GM21390 (cell line): ENCODE measurements around the gene CCL24.
A peak's percentile ranks its signal among the peaks of the same experiment; 100 is the strongest.
"Not testable (repeated sequence)": the region's sequence is repeated elsewhere in the genome, so short reads cannot be mapped to it uniquely, and the experiment has no call there.

Source experiments
- ATAC-seq: cut with Tn5 transposase; IDR thresholded peaks from one replicate; pipeline ENCODE4 v1.9.1; 2021; ENCODE audit not compliant: unreplicated experiment

The CCL24 gene

GRCh38 chr7:75813781-75814236 lies at the start of gene CCL24:
Gene CCL24, minus strand, starts transcription at chr7:75813806. Its CDS starts 91 bp downstream, at chr7:75813715.
- ATAC-seq = no peak

DNA sequence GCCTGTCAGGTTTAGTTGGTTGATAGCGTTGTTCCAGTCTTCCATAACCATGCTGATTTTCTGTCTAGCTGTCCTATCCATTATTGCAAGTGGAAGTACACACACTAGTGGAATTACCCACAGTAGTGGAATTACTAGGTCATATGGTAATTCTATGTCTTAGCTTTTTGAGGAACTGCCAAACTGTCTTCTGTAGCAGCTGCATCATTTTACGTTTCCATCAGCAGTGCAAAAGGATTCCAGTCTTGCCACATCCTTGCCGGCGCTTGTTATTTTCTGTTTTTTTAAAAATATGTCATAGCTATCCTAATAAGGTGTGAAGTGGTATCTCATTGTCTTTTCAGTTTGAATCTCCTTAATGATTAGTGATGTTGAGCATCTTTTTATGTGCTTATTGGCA lies 48.0 kb upstream of the CCL24 start:
- ATAC-seq = no peak

GRCh38 chr7:75858410-75858809 lies 44.8 kb upstream of the CCL24 start:
- no peak for ATAC-seq

- no peak for ATAC-seq
These were observed 42.9 kb upstream of the CCL24 start for GRCh38 chr7:75856536-75856935.

DNA sequence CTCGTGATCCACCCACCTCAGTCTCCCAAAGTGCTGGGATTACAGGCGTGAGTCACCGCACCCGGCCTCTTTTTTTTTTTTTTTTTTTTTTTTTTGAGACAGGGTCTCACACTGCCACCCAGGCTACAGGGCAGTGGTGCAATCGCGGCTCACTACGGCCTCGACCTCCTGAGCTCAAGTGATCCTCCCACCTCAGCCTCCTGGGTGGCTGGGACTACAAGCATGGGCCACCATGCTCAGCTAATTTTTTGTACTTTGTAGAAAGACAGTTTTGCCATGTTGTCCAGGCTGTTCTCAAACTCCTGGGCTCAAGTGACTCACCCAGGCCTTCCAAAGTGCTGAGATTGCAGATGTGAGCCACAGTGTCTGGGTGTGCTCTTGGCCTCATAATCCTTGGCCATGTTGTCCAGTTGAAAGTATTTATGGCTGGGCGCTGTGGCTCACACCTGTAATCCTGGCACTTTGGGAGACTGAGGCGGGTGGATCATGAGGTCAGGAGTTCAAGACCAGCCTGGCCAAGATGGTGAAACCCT lies 41.3 kb upstream of the CCL24 start:
- ATAC-seq = not testable (repeated sequence)

GRCh38 chr7:75854233-75854632 lies 40.6 kb upstream of the CCL24 start:
- ATAC-seq = no peak

- no peak for ATAC-seq
These were observed 36.6 kb upstream of the CCL24 start for GRCh38 chr7:75850235-75850634.

- ATAC-seq = no peak
These were observed 36.0 kb upstream of the CCL24 start for GRCh38 chr7:75849573-75849972.

GRCh38 chr7:75847707-75848106 lies 34.1 kb upstream of the CCL24 start:
- ATAC-seq = no peak

GRCh38 chr7:75845132-75845531 lies 31.5 kb upstream of the CCL24 start:
- not testable (repeated sequence) for ATAC-seq

GRCh38 chr7:75844158-75844557 lies 30.6 kb upstream of the CCL24 start:
- no peak for ATAC-seq

DNA sequence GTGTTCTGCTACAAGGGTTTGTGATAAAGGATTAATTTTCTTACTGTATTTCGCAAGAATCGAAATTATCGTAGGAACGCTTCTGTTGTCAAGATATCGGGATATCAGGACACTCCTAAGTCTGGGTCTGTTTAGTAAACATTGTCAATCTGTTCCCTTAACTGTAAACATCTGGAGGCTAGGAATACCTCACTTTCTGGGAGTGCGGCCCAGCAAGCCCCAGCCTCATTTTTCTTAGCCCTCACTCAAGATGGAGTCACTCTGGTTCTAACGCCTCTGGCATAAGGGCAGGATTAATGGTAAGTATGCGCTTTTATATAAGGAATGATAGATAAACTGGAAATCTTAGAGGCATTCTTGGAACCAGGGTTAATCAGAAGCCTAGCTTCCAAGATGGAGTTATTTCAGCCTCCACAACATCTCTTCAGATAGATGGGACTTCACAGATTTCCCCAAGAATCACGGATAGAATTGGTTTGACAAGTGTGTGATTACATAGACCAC lies 30.1 kb upstream of the CCL24 start:
- no peak for ATAC-seq

GRCh38 chr7:75842836-75843446 lies 29.3 kb upstream of the CCL24 start:
- ATAC-seq = peak; percentile 90

GRCh38 chr7:75840029-75840428 lies 26.4 kb upstream of the CCL24 start:
- no peak for ATAC-seq

DNA sequence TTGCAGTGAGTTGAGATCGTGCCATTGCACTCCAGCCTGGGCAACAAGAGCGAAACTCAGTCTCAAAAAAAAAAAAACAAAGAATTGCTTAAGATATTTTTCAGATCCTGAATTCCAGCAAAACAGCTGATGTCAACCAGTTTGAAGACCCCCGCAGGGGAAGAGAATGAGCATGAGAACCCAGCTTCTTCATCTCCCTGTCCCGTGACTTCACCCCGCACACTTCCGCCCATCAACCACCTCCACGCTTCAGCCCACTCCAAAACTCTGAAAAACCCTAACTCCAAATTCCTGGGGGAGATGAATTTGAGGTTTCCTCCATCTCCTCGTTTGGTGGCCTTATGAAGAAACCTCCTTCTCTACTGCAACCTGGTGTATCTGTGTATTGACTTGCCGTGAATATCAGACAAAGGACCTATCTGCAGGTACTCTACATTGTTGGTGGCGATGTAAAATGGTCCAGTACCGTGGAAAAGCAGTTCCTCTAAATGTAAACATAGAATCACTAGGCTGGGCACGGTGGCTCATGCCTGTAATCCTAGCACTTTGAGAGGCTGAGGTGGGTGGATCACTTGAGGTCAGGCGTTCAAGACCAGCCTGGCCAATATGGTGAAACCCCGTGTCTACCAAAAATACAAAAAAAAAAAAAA lies 24.8 kb upstream of the CCL24 start:
- not testable (repeated sequence) for ATAC-seq

- no peak for ATAC-seq
These were observed 23.2 kb upstream of the CCL24 start for GRCh38 chr7:75836798-75837197.

DNA sequence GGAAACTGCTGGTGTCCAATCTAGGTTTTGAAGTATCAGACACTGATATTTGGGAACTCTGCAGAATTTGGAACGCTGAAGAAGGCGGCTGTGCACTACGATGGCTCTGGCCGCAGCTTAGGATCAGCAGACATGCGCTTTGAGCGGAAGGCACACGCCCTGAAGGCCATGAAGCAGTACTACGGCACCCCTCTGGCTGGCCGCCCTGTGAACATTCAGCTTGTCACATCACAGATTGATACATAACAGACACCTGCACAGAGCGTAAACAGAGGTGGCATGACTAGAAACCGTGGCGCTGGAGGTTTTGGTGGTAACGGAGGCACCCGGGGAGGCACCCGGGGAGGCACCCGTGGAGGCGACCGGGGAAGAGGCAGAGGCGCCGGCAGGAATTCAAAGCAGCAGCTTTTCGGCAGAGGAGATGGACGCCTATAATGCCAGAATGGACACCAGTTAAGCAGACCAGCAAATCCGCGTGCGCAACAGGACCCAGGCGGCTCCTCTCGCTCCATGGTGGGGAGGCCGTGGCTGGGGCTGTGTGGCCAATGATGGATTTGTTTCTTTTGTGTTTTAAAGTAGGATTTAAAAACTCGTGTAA lies 22.2 kb upstream of the CCL24 start:
- no peak for ATAC-seq

GRCh38 chr7:75833662-75834061 lies 20.1 kb upstream of the CCL24 start:
- not testable (repeated sequence) for ATAC-seq

- no peak for ATAC-seq
These were observed 17.4 kb upstream of the CCL24 start for GRCh38 chr7:75830978-75831377.

DNA sequence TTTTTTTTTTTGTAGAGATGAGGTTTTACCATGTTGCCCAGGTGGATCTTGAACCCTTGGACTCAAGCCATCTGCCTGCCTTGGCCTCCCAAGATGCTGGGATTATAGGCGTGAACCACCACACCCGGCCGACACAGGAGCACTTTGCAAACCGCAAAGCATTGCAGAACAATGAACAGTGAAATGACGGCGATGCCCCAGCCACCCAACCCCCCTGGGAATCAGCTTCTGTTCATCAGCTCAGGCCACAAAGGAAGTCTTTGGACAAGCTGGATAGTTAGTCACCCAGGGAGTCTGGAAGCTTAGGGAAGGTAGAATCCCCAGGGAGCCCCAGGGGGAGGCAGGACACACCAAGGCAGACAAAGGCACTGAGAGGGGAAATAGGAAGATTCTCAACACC lies 16.1 kb upstream of the CCL24 start:
- not testable (repeated sequence) for ATAC-seq

GRCh38 chr7:75823198-75823910 lies 9.7 kb upstream of the CCL24 start:
- no peak for ATAC-seq
